ENCODE measurements around the gene ZIC5.
"Not testable (repeated sequence)": the region's sequence is repeated elsewhere in the genome, so short reads cannot be mapped to it uniquely, and the experiment has no call there.

ZIC5 gene

GRCh38 chr13:99955107-99955746, 16.3 kb downstream of the ZIC5 start:
- no peak overlapping the region for H3K27ac ChIP-seq (ENCODE audit: insufficient read depth in 1 of 2, low read depth in 1 of 2, low read length in 2 of 2, poor library complexity in 1 of 2, severe bottlenecking in 2 of 2)
- H3K4me1 ChIP-seq (ENCODE audit: control extremely low read depth in 1 of 4, control insufficient read depth in 4 of 4, insufficient read depth in 4 of 4, low read length in 3 of 4), result peaks cover 0 to 26% (median 18%) of the 10 kb centered on the region in 4 experiments
- 48% methylated on average over 17 of the region's 21 CpGs for WGBS (ENCODE audit: insufficient coverage)
- ChIA-PET POLR2A (interaction anchor here (0.6 kb wide), 1 partner anchor 1220 kb away, joined by 3 read pairs; no protein-coding TSS in a partner anchor), CTCF (interaction anchor here (0.5 to 1.2 kb wide), 3 partner anchors 22 to 51 kb away, joined by 3 read pairs; no protein-coding TSS in a partner anchor)
- no peak for DNase-seq
- H3K4me3 ChIP-seq (ENCODE audit: control insufficient read depth in 1 of 7, extremely low read depth in 1 of 7, insufficient read depth in 4 of 7, low read depth in 2 of 7, low read length in 6 of 7), result no peak overlapping the region
- no peaks in the 10 kb centered on the region for H3K36me3 ChIP-seq (ENCODE audit: control insufficient read depth in 4 of 4, insufficient read depth in 4 of 4, low read length in 3 of 4)
- H3K27me3 ChIP-seq (replicated peaks in 2 of 5; ENCODE audit: control insufficient read depth in 4 of 5, insufficient read depth in 5 of 5, low read length in 4 of 5), result peaks cover 19 to 100% (median 56%) of the 10 kb centered on the region in 5 experiments
- H3K9me3 ChIP-seq (ENCODE audit: control extremely low read depth in 1 of 5, control insufficient read depth in 4 of 5, insufficient read depth in 2 of 5, low read depth in 1 of 5, low read length in 4 of 5), result peaks cover 0 to 4% (median 2%) of the 10 kb centered on the region in 5 experiments

GRCh38 chr13:99953138-99953755, 18.3 kb downstream of the ZIC5 start:
- H3K27ac ChIP-seq (ENCODE audit: insufficient read depth in 1 of 2, low read depth in 1 of 2, low read length in 2 of 2, poor library complexity in 1 of 2, severe bottlenecking in 2 of 2), result no peak overlapping the region
- WGBS (ENCODE audit: insufficient coverage), result 89% methylated on average over 14 of the region's 14 CpGs
- H3K27me3 ChIP-seq (replicated peaks in 2 of 5; ENCODE audit: control insufficient read depth in 4 of 5, insufficient read depth in 5 of 5, low read length in 4 of 5), result peaks cover 11 to 100% (median 43%) of the 10 kb centered on the region in 5 experiments
- peaks cover 0 to 2% (median 0%) of the 10 kb centered on the region in 5 experiments for H3K9me3 ChIP-seq (ENCODE audit: control extremely low read depth in 1 of 5, control insufficient read depth in 4 of 5, insufficient read depth in 2 of 5, low read depth in 1 of 5, low read length in 4 of 5)
- POLR2A ChIA-PET, result no interaction called here
- H3K36me3 ChIP-seq (ENCODE audit: control insufficient read depth in 4 of 4, insufficient read depth in 4 of 4, low read length in 3 of 4), result no peaks in the 10 kb centered on the region
- DNase-seq, result no peak
- peaks cover 0 to 19% (median 13%) of the 10 kb centered on the region in 4 experiments for H3K4me1 ChIP-seq (ENCODE audit: control extremely low read depth in 1 of 4, control insufficient read depth in 4 of 4, insufficient read depth in 4 of 4, low read length in 3 of 4)
- CTCF ChIA-PET, result interaction anchor here (1.2 kb wide), 1 partner anchor 38 kb away, joined by 4 read pairs; no protein-coding TSS in a partner anchor
- H3K4me3 ChIP-seq (ENCODE audit: control insufficient read depth in 1 of 7, extremely low read depth in 1 of 7, insufficient read depth in 4 of 7, low read depth in 2 of 7, low read length in 6 of 7), result no peak overlapping the region

- H3K4me3 ChIP-seq (ENCODE audit: control insufficient read depth in 1 of 7, extremely low read depth in 1 of 7, insufficient read depth in 4 of 7, low read depth in 2 of 7, low read length in 6 of 7); H3K9me3 ChIP-seq (ENCODE audit: control extremely low read depth in 1 of 5, control insufficient read depth in 4 of 5, insufficient read depth in 2 of 5, low read depth in 1 of 5, low read length in 4 of 5); H3K36me3 ChIP-seq (ENCODE audit: control insufficient read depth in 4 of 4, insufficient read depth in 4 of 4, low read length in 3 of 4); DNase-seq; CTCF ChIA-PET; H3K27ac ChIP-seq (ENCODE audit: insufficient read depth in 1 of 2, low read depth in 1 of 2, low read length in 2 of 2, poor library complexity in 1 of 2, severe bottlenecking in 2 of 2): not testable (repeated sequence)
- H3K27me3 ChIP-seq (replicated peaks in 2 of 5; ENCODE audit: control insufficient read depth in 4 of 5, insufficient read depth in 5 of 5, low read length in 4 of 5), result peaks cover 10 to 100% (median 35%) of the 10 kb centered on the region in 5 experiments
- POLR2A ChIA-PET, result interaction anchor here (0.7 kb wide), 2 partner anchors 313 to 336 kb away, joined by 3 to 5 read pairs; no protein-coding TSS in a partner anchor
- peaks cover 0 to 12% (median 9%) of the 10 kb centered on the region in 4 experiments for H3K4me1 ChIP-seq (ENCODE audit: control extremely low read depth in 1 of 4, control insufficient read depth in 4 of 4, insufficient read depth in 4 of 4, low read length in 3 of 4)
- 89% methylated on average over 1 of the region's 1 CpG for WGBS (ENCODE audit: insufficient coverage)
These were observed 19.9 kb downstream of the ZIC5 start for GRCh38 chr13:99951666-99952065.

DNA sequence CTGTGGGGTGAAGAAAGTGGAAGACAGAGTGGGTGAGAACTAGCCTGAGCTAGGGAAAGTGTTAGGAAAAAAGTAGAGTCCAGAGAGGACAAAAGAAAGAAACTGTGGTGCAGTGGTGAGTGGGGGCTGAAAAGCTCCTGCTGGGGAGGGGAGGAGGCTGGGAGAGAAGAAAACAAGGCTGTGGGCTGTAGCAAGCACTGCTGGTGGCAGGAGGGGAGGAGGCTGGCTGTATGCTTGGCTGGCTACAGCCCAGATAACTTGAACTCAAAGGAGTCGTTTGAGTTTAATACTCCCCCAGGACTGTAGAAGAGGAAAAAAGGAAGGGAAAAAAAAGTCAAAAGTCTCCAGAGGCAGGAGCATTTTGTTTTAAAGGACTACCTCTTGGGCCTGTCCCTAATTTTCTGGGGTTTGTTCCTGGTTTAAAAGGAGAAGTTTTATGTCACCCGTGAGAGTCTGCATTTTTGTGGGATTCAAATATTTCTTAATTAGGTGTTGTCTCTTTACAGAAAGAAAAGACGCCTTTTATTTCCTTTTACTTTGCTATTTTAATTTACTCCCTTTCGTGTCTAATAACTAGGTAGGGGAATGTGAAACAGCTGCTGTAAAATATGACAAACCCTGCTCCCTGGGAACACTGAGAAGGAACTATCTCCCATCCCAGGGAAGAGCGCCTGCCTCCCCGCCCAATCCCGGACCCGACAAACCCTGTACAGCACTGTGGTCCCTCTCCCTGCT, 21.7 kb downstream of the ZIC5 start:
- DNase-seq, result no peak
- Histone ChIP-seq H3K4me3 (ENCODE audit: control insufficient read depth in 1 of 7, extremely low read depth in 1 of 7, insufficient read depth in 4 of 7, low read depth in 2 of 7, low read length in 6 of 7) (no peak overlapping the region), H3K27ac (ENCODE audit: insufficient read depth in 1 of 2, low read depth in 1 of 2, low read length in 2 of 2, poor library complexity in 1 of 2, severe bottlenecking in 2 of 2) (no peak overlapping the region), H3K27me3 (replicated peaks in 2 of 5; ENCODE audit: control insufficient read depth in 4 of 5, insufficient read depth in 5 of 5, low read length in 4 of 5) (peaks cover 10 to 96% (median 19%) of the 10 kb centered on the region in 5 experiments), H3K36me3 (ENCODE audit: control insufficient read depth in 4 of 4, insufficient read depth in 4 of 4, low read length in 3 of 4) (no peaks in the 10 kb centered on the region), H3K4me1 (ENCODE audit: control extremely low read depth in 1 of 4, control insufficient read depth in 4 of 4, insufficient read depth in 4 of 4, low read length in 3 of 4) (no peaks in the 10 kb centered on the region), H3K9me3 (ENCODE audit: control extremely low read depth in 1 of 5, control insufficient read depth in 4 of 5, insufficient read depth in 2 of 5, low read depth in 1 of 5, low read length in 4 of 5) (peaks cover 0 to 2% (median 0%) of the 10 kb centered on the region in 5 experiments)
- 22% methylated on average over 1 of the region's 8 CpGs for WGBS (ENCODE audit: insufficient coverage)
- CTCF ChIA-PET, result no interaction called here
- POLR2A ChIA-PET, result interaction anchor here (0.6 kb wide), 1 partner anchor 48 kb away, joined by 3 read pairs; no protein-coding TSS in a partner anchor

GRCh38 chr13:99948907-99949678, 22.5 kb downstream of the ZIC5 start:
- Histone ChIP-seq H3K36me3 (ENCODE audit: control insufficient read depth in 4 of 4, insufficient read depth in 4 of 4, low read length in 3 of 4) (no peaks in the 10 kb centered on the region), H3K27me3 (replicated peaks in 2 of 5; ENCODE audit: control insufficient read depth in 4 of 5, insufficient read depth in 5 of 5, low read length in 4 of 5) (peaks cover 10 to 95% (median 18%) of the 10 kb centered on the region in 5 experiments), H3K4me3 (ENCODE audit: control insufficient read depth in 1 of 7, extremely low read depth in 1 of 7, insufficient read depth in 4 of 7, low read depth in 2 of 7, low read length in 6 of 7) (no peak overlapping the region), H3K4me1 (ENCODE audit: control extremely low read depth in 1 of 4, control insufficient read depth in 4 of 4, insufficient read depth in 4 of 4, low read length in 3 of 4) (no peaks in the 10 kb centered on the region), H3K9me3 (ENCODE audit: control extremely low read depth in 1 of 5, control insufficient read depth in 4 of 5, insufficient read depth in 2 of 5, low read depth in 1 of 5, low read length in 4 of 5) (peaks cover 0 to 2% (median 0%) of the 10 kb centered on the region in 5 experiments), H3K27ac (ENCODE audit: insufficient read depth in 1 of 2, low read depth in 1 of 2, low read length in 2 of 2, poor library complexity in 1 of 2, severe bottlenecking in 2 of 2) (no peak overlapping the region)
- CTCF ChIA-PET, result no interaction called here
- DNase-seq, result no peak
- POLR2A ChIA-PET, result no interaction called here
- WGBS (ENCODE audit: insufficient coverage), result 76% methylated on average over 6 of the region's 10 CpGs

DNA sequence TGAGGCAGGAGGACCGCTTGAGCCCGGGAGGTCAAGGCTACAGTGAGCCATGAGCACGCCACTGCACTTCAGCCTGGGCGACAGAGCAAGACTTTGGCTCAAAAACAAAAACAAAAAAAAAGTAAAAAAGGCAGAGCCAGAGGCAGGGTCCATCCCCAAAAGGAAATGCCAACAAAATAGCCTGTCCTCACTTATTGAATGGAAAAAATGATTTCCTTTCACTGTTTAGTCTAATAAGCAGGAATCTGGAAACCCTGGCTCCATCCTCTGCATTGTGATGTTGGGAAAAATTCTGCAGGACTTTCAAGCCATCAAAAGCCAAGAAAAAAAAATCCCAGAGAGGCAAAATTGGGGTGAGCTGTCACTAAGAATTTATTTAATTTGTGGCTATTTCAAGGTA, 23.2 kb downstream of the ZIC5 start:
- ChIA-PET CTCF (no interaction called here), POLR2A (no interaction called here)
- peaks cover 8 to 89% (median 17%) of the 10 kb centered on the region in 5 experiments for H3K27me3 ChIP-seq (replicated peaks in 2 of 5; ENCODE audit: control insufficient read depth in 4 of 5, insufficient read depth in 5 of 5, low read length in 4 of 5)
- no peak overlapping the region for H3K27ac ChIP-seq (ENCODE audit: insufficient read depth in 1 of 2, low read depth in 1 of 2, low read length in 2 of 2, poor library complexity in 1 of 2, severe bottlenecking in 2 of 2)
- no peak overlapping the region for H3K4me3 ChIP-seq (ENCODE audit: control insufficient read depth in 1 of 7, extremely low read depth in 1 of 7, insufficient read depth in 4 of 7, low read depth in 2 of 7, low read length in 6 of 7)
- DNase-seq, result no peak
- no peaks in the 10 kb centered on the region for H3K4me1 ChIP-seq (ENCODE audit: control extremely low read depth in 1 of 4, control insufficient read depth in 4 of 4, insufficient read depth in 4 of 4, low read length in 3 of 4)
- peaks cover 0 to 2% (median 0%) of the 10 kb centered on the region in 5 experiments for H3K9me3 ChIP-seq (ENCODE audit: control extremely low read depth in 1 of 5, control insufficient read depth in 4 of 5, insufficient read depth in 2 of 5, low read depth in 1 of 5, low read length in 4 of 5)
- 96% methylated on average over 2 of the region's 4 CpGs for WGBS (ENCODE audit: insufficient coverage)
- H3K36me3 ChIP-seq (ENCODE audit: control insufficient read depth in 4 of 4, insufficient read depth in 4 of 4, low read length in 3 of 4), result no peaks in the 10 kb centered on the region
